Measurements from ENCODE around the gene YBX2.

The YBX2 gene

GRCh38 chr17:7241783-7242716 lies 52.4 kb downstream of the YBX2 start, which contains the start of gene GABARAP:
Gene GABARAP (minus strand): TSS chr17:7242449. CDS start chr17:7242330, 119 bp downstream.
- peak; percentile 92 for DNase-seq

GRCh38 chr17:7241090-7241733 lies 53.2 kb downstream of the YBX2 start:
- DNase-seq: no peak

- no peak for DNase-seq
These were observed 54.1 kb downstream of the YBX2 start for GRCh38 chr17:7240375-7240774.

- peak; percentile 96 for DNase-seq
These were observed 55.1 kb downstream of the YBX2 start, which contains the start of gene PHF23 for GRCh38 chr17:7239091-7240027. Gene PHF23 (minus strand): TSS chr17:7239457. CDS start chr17:7239279, 178 bp downstream.

GRCh38 chr17:7238420-7239090 lies 55.9 kb downstream of the YBX2 start:
- DNase-seq: no peak

All from activated CD8-positive, alpha-beta memory T cell treated with anti-CD3 and anti-CD28 coated beads, Interleukin-2, amount 50 U/mL, for 4 hours (primary cell).